HUES48 (cell line): ENCODE results near the gene CD8B.

ENCODE experiments used
- H3K27ac ChIP-seq: one replicate; pipeline ENCODE4 v1.7.0; 2013; ENCODE audit warnings: low read depth, low read length, inconsistent platforms
- H3K27me3 ChIP-seq: 2 replicates; pipeline ENCODE4 v1.6.1; 2013; ENCODE audit warnings: mild to moderate bottlenecking, low read length; ENCODE audit not compliant: control insufficient read depth, insufficient read depth
- H3K36me3 ChIP-seq: 2 replicates; pipeline ENCODE4 v1.6.1; 2013; ENCODE audit warnings: low read length; ENCODE audit not compliant: control insufficient read depth, insufficient read depth
- H3K4me1 ChIP-seq: 2 replicates; pipeline ENCODE4 v1.6.1; 2013; ENCODE audit warnings: mild to moderate bottlenecking, low read length; ENCODE audit not compliant: control insufficient read depth, insufficient read depth
- H3K4me3 ChIP-seq: 2 replicates; pipeline ENCODE4 v1.5.1; 2013; ENCODE audit warnings: mild to moderate bottlenecking, low read depth, low read length
- H3K9ac ChIP-seq: 2 replicates; pipeline ENCODE4 v1.6.1; 2013; ENCODE audit warnings: mild to moderate bottlenecking, low read depth, low read length, moderate library complexity
- H3K9me3 ChIP-seq: 2 replicates; pipeline ENCODE4 v1.6.1; 2013; ENCODE audit warnings: low read length; ENCODE audit not compliant: control insufficient read depth, insufficient read depth

The CD8B gene

GRCh38 chr2:86794861-86795260 is 66.8 kb downstream of the CD8B start:
- Histone ChIP-seq H3K4me1 (peaks cover 5% of the 10 kb centered on the region; the same call in 1 of the 2 replicates), H3K36me3 (no peaks in the 10 kb centered on the region), H3K27me3 (peaks cover 41% of the 10 kb centered on the region), H3K27ac (no peak overlapping the region), H3K4me3 (no peak overlapping the region), H3K9ac (no peak overlapping the region), H3K9me3 (peaks cover 3% of the 10 kb centered on the region; the same call in 1 of the 2 replicates)

DNA sequence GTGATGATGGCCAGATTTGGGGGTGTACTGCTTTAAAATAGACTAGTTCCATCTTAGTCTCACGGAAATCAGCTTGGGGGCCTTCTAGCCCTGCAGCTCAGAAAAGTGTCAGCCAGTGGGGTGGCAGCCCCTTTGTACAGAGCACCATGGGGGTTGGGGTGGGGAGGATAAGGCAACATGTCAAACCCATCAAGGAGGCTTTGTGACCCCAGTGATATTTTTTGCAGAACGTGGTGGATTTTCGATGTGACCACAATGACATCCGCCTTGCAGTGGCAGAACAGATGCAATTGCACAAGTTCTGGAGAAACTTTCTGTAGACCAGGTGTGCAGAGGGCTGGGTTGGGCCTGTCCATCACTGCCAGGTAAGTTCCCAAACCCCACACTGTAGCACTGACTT is 67.9 kb downstream of the CD8B start:
- Histone ChIP-seq H3K4me1 (peaks cover 5% of the 10 kb centered on the region; the same call in 1 of the 2 replicates), H3K4me3 (no peak overlapping the region), H3K36me3 (no peaks in the 10 kb centered on the region), H3K27me3 (peaks cover 52% of the 10 kb centered on the region), H3K9me3 (peaks cover 3% of the 10 kb centered on the region; the same call in 1 of the 2 replicates), H3K9ac (no peak overlapping the region), H3K27ac (no peak overlapping the region)

DNA sequence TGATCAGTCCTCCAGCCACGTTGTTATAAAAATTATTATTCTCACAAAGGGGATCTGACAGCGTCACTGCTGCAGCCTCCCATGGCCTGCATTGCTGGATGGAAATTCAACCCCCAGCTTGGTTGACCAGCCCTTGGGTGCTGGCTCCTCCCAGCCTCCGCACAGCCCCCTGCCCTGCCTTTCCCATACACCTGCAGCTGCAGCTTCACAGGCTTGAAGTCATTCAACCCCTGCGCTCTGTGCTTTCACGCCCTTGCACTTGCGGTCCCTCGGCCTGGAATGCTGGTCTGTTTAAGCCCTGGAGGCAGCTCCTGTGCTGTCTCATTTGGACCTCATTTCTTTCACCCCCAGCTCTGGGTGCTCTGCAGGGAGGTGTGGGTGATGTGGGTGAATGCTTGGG is 70.1 kb downstream of the CD8B start:
- Histone ChIP-seq H3K9me3 (peaks cover 3% of the 10 kb centered on the region; the same call in 1 of the 2 replicates), H3K27me3 (peaks cover 70% of the 10 kb centered on the region), H3K27ac (no peak overlapping the region), H3K4me1 (peaks cover 5% of the 10 kb centered on the region; the same call in 1 of the 2 replicates), H3K36me3 (no peaks in the 10 kb centered on the region), H3K4me3 (peak overlapping the region; percentile 48), H3K9ac (no peak overlapping the region)

DNA sequence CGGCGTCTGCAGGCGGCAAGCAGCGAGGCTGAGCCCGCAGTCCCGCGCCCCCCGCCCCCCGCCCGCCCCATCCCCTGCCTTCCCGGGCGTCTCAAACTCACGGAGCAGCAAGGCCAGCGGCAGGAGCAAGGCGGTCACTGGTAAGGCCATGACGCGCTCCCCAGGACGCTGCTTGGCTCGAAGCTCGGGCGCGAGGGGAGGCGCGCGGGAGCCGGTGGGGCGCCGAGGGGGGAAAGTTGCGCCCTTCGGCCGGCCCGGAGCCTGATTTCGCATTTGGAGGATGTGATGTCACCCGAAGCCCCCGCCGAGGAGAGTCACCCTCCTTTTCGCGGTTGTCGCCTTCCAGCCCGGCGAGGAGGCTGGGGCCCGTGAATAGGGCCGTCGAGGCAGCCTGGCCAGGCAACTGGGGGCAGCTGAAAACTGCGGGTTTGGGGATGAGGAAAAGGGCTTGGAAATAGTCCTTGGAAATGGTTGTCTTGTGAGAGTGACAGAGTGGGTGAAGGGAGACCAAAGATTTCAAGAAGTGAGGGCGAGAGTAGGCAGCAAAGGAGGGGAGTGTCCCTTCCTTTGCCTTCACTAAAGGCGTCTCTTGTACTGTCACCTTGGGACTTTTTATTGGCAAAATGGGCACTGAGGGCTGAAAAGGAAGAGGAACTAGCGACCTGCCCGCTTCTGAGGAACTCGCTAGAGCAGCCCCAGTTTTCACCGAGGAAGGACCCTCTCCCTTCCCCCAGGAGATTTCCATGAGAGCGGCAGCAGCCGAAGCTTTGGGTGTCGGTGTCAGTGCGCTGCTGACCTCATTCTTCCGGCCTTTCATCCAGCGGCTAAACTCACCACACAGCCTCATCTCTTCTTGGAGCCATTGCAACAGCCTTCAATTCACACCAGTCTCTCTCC is 70.8 kb downstream of the CD8B start, which contains the start of gene CD8A:
Gene CD8A, minus strand, starts transcription at position 238 of the 897 bp plus-strand sequence. Its CDS starts 88 bp downstream, at position 150.
- peaks cover 70% of the 10 kb centered on the region for H3K27me3 ChIP-seq
- H3K4me1 ChIP-seq = peaks cover 5% of the 10 kb centered on the region; the same call in 1 of the 2 replicates
- H3K36me3 ChIP-seq = no peaks in the 10 kb centered on the region
- H3K9me3 ChIP-seq = peaks cover 1% of the 10 kb centered on the region; the same call in 1 of the 2 replicates
- H3K9ac ChIP-seq = no peak within 1 kb of the TSS
- H3K4me3 ChIP-seq = peak within 1 kb of the TSS; percentile 51
- no peak within 1 kb of the TSS for H3K27ac ChIP-seq

DNA sequence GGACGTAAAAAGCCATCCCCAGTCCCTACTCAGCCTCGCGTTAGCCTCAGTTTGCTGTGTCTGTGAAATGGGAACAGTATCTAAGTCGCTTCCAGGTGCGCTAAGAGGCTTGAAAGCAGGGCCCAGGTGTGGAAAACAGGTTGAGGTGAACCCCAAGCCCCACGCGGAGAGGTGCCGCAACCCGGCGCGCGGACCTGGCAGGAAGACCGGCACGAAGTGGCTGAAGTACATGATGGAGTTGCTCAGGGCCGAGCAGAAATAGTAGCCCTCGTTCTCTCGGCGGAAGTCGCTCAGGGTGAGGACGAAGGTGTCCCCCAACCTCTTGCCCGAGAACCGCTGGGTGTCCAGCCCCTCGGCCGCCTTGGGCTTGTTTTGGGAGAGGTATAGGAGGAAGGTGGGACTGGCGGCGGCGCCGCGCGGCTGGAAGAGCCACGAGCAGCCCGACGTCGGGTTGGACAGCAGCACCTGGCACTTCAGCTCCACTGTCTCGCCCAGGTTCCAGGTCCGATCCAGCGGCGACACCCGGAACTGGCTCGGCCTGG is 71.5 kb downstream of the CD8B start:
- peaks cover 5% of the 10 kb centered on the region; the same call in 1 of the 2 replicates for H3K4me1 ChIP-seq
- H3K27me3 ChIP-seq = peaks cover 70% of the 10 kb centered on the region
- H3K36me3 ChIP-seq = no peaks in the 10 kb centered on the region
- peak overlapping the region; percentile 51 for H3K4me3 ChIP-seq
- H3K9ac ChIP-seq = no peak overlapping the region
- H3K9me3 ChIP-seq = no peaks in the 10 kb centered on the region
- H3K27ac ChIP-seq = no peak overlapping the region

DNA sequence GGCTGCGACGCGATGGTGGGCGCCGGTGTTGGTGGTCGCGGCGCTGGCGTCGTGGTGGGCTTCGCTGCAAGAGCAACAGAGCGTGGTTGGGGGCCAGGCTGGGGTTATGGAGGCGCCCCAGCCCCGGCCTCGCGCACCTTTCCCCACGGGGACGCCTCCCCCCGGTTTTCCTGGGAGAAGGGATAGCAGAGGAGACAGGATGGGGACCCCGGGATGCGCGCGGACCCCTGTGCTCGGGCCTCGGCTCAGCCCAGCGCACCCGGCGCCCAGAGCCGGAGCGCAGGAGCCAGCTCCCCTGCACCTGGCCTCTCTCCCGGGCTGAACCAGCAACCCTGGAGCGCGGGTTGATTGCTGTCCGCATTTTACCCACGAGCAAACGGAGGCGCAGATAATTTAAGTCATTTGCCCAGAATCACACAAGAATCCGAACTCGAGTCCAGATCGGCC is 72.0 kb downstream of the CD8B start:
- Histone ChIP-seq H3K4me3 (peak overlapping the region; percentile 51; the same call in 1 of the 2 replicates), H3K27me3 (peaks cover 73% of the 10 kb centered on the region)

GRCh38 chr2:86788881-86789686 is 72.6 kb downstream of the CD8B start:
- H3K4me3 ChIP-seq = peak overlapping the region; percentile 43; the same call in 1 of the 2 replicates
- H3K27ac ChIP-seq = no peak overlapping the region
- peaks cover 71% of the 10 kb centered on the region for H3K27me3 ChIP-seq
- no peak overlapping the region for H3K9ac ChIP-seq
- H3K36me3 ChIP-seq = no peaks in the 10 kb centered on the region
- H3K9me3 ChIP-seq = no peaks in the 10 kb centered on the region
- peaks cover 5% of the 10 kb centered on the region; the same call in 1 of the 2 replicates for H3K4me1 ChIP-seq

More for the DNA sequence above, 72.0 kb downstream of the CD8B start:
- Histone ChIP-seq H3K9me3 (no peaks in the 10 kb centered on the region), H3K27ac (no peak overlapping the region), H3K36me3 (no peaks in the 10 kb centered on the region), H3K9ac (no peak overlapping the region), H3K4me1 (peaks cover 5% of the 10 kb centered on the region; the same call in 1 of the 2 replicates)

DNA sequence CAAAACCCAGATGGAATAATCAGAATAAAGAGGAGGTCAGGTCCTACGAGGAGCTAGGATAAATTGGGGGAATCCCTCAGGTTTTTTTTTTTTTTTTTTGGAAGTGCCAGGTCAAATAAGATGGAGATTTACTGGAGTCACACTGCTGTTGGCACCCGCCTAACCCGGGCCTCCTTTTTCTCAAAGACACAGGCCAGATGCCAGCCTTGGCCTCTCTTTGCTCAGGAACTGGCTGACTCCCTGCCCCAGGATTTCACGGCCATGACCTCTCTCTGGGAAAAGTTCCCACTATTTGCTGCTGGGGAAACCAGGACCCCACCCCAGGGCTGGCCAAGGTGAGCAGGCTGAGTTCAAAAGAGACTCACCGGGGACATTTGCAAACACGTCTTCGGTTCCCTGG is 73.5 kb downstream of the CD8B start:
- Histone ChIP-seq H3K9ac (no peak overlapping the region), H3K36me3 (no peaks in the 10 kb centered on the region), H3K27me3 (peaks cover 65% of the 10 kb centered on the region), H3K4me3 (no peak overlapping the region), H3K4me1 (peaks cover 5% of the 10 kb centered on the region; the same call in 1 of the 2 replicates), H3K27ac (no peak overlapping the region), H3K9me3 (no peaks in the 10 kb centered on the region)

- Histone ChIP-seq H3K4me3 (no peak overlapping the region), H3K36me3 (no peaks in the 10 kb centered on the region), H3K9me3 (no peaks in the 10 kb centered on the region), H3K4me1 (peaks cover 5% of the 10 kb centered on the region; the same call in 1 of the 2 replicates), H3K9ac (no peak overlapping the region), H3K27me3 (peaks cover 61% of the 10 kb centered on the region), H3K27ac (no peak overlapping the region)
Measured at GRCh38 chr2:86787736-86788135, 74.0 kb downstream of the CD8B start.

DNA sequence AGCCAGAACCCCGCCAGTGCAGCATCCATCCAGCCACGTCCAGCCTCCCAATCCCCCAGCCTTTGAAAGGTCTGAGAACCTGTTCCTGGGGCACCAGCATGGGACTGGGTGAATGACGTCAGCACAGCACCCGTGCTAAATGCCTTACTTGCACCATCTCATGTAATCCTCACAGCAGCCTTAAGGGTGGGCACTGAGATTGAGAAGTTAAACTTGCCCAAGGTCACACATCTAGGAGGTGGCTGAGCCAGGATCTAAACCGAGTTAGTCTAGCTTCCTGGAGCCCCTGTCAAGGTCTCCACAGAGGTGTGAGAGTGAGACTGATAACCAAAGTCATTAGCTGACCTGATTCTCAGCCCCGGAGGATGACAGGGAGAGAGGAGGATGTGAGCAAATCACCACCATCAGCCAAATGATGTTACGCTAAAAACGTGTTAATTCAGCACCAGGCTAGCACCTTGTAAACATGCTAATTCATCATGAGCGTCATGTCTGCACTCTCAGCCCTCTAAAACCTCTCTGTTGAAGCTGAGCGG is 75.6 kb downstream of the CD8B start:
- H3K27ac ChIP-seq = no peak overlapping the region
- peaks cover 44% of the 10 kb centered on the region for H3K27me3 ChIP-seq
- H3K9me3 ChIP-seq = no peaks in the 10 kb centered on the region
- no peaks in the 10 kb centered on the region for H3K36me3 ChIP-seq
- peaks cover 2% of the 10 kb centered on the region; the same call in 1 of the 2 replicates for H3K4me1 ChIP-seq
- no peak overlapping the region for H3K4me3 ChIP-seq
- H3K9ac ChIP-seq = no peak overlapping the region
